Astrocyte of the spinal cord (primary cell): ENCODE measurements around the gene CCL22.

Source experiments
- DNase-seq: peaks from one replicate; pipeline ENCODE4 v3.0.0; 2011; ENCODE audit warnings: low read depth, low spot score
- H3K4me3 ChIP-seq: 2 replicates; pipeline ENCODE4 v1.5.1; 2011; ENCODE audit warnings: low read depth, mild to moderate bottlenecking, low read length, moderate library complexity
- in situ Hi-C: cut with HindIII; loops from 2 replicates; pipeline ENCODE4 v1.10.0; 2017; ENCODE audit warnings: low sequenced_read_pairs
- TF ChIP-seq, protein P1 (sequence below): IDR thresholded peaks from 2 replicates; pipeline ENCODE4 v1.5.1; 2012; ENCODE audit warnings: low read depth, mild to moderate bottlenecking, low read length, inconsistent platforms

The CCL22 gene

GRCh38 chr16:57403965-57404817 lies 45.6 kb downstream of the CCL22 start, which contains the start of gene CCL17:
Gene CCL17, plus strand, starts transcription at chr16:57404767. Its CDS starts 9,166 bp downstream, at chr16:57413933.
- H3K4me3 ChIP-seq, result no peak within 1 kb of the TSS
- TF ChIP-seq, protein P1, sequence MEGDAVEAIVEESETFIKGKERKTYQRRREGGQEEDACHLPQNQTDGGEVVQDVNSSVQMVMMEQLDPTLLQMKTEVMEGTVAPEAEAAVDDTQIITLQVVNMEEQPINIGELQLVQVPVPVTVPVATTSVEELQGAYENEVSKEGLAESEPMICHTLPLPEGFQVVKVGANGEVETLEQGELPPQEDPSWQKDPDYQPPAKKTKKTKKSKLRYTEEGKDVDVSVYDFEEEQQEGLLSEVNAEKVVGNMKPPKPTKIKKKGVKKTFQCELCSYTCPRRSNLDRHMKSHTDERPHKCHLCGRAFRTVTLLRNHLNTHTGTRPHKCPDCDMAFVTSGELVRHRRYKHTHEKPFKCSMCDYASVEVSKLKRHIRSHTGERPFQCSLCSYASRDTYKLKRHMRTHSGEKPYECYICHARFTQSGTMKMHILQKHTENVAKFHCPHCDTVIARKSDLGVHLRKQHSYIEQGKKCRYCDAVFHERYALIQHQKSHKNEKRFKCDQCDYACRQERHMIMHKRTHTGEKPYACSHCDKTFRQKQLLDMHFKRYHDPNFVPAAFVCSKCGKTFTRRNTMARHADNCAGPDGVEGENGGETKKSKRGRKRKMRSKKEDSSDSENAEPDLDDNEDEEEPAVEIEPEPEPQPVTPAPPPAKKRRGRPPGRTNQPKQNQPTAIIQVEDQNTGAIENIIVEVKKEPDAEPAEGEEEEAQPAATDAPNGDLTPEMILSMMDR, result no peak
- DNase-seq, result no peak
- in situ Hi-C loops, result no loop called here

DNA sequence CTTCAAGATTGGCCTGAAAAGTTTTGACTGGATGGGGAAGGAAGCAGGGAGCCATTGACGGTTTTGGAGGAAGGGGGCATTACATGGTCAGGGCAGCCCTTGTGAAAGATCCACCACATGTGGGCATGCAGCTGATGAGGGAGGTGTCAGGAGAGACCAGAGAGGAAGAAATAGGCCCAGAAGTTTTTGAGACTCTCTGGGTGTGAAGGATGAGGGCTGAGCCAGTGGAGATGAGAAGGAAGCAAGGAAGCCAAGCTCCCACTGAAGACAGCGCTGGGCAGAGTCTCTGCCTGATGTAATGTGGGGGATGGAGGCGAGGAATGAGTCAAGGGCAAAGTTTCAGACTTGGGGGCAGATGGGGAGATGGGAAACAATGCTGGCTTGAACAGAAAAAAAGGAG lies 46.5 kb downstream of the CCL22 start:
- H3K4me3 ChIP-seq, result no peak overlapping the region
- TF ChIP-seq, protein P1, result no peak
- in situ Hi-C loops, result no loop called here
- DNase-seq, result no peak

DNA sequence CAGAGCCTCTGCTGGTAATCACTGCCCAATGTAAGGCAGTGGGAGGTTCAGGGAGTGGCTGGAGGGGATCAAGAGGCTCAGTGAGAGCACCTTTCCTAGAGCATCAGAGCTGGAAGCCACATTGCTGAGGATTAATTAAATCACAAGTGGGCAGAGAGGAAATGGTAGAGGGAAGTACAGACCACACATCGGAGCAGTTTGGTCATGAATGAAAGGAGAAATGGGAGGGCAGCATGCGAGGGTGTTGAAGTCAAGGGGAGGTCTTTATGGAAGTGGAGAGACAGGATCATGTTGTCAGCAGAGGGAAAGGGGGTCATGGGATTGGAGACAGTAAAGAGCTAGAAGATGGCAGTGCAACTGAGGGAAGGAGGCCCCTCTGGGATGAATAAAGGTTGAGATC lies 48.3 kb downstream of the CCL22 start:
- DNase-seq, result no peak
- H3K4me3 ChIP-seq, result no peak overlapping the region
- in situ Hi-C loops, result no loop called here
- TF ChIP-seq, protein P1, result no peak

DNA sequence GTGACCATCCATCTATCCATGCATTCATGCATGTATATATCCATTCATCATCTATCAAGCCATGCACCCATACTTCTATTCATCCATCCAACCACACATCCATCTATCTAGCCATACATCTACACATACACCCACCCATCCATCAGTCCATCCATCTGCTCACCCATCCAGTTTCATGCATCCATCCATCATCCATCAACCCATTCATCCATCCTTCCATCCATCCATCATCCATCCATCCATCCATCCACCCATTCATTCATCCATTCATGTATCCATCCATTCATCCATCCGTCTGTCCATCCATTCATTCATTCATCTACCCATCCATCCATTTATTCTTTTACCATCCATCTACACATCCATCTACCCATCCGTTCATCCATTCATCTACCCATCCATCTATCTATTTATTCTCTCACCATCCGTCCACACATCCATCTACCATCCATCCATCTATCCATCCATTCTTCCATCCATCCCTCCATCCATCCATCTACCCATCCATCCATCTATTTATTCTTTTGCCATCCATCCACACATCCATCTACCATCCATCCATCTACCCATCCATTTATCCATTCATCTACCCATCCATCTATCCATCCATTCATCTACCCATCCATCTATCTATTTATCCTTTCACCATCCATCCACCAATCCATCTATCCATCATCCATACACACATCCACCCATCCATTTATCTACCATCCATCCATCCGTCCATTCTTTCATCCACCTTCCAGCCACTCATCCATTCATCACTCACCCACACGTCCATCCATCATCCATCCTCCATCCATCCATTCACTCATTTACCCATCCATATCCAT lies 49.2 kb downstream of the CCL22 start:
- in situ Hi-C loops, result no loop called here
- no peak for DNase-seq
- no peak overlapping the region for H3K4me3 ChIP-seq
- TF ChIP-seq, protein P1, result no peak

DNA sequence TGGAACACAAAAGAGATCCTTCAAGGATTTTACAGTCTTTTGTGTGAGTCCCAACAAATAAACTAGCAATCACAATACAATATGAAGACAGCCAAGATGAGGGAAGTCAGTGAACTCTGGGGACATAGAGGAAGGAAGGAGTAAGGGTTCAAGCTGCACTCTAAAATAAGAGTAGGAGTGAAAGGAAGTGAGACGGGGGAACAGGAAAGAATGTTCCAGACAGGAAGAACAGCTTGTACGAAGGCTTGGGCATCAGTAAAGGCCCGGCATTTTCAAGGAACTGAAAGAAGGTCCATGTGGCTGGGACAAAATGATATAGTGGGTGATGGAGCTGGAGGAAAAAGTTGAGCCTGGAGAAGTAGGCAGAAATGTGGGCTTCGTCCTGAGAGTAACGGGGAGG lies 50.5 kb downstream of the CCL22 start:
- no peak overlapping the region for H3K4me3 ChIP-seq
- DNase-seq, result no peak
- TF ChIP-seq, protein P1, result no peak
- in situ Hi-C loops, result no loop called here

DNA sequence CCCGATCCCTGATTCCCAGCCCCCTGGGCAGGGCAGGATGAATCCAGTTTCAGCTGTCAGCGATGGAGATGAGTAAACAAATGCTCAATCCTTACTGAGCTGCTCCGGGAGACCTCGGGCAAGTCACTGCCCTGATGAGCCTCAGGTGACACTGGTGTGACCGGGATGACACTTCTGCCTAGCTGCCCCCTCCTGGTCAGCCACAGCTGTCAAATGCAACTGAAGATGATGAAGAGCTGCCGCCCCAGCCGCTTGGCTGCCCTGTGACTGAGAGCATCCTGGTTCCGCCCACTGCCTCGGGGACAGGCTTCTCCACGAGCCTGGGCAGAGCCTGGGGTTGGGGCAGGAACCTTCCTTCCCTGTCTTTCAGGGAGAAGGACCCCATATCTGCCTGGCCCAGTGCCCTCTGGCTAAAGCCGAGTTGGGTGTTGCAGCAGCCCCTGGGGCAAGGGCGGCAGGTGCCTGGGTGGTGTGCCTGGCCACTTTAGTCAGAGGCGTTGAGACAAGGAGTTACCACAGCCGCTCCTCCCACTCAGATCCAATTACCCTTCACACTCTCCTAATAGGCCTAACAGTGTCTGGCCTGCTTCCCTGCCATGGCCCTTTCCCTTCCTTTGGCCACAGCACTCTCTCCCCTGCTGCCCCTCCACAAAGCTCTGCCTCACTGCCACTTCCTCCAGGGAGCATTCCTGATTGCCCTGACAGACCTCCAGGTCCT lies 51.4 kb downstream of the CCL22 start:
- H3K4me3 ChIP-seq, result no peak overlapping the region
- TF ChIP-seq, protein P1, result no peak
- in situ Hi-C loops, result no loop called here
- DNase-seq, result no peak
